Keratinocyte (primary cell): ENCODE results near the gene MPPED1. TPM values are rescaled to one million over a fixed set of nuclear protein-coding genes. Genes with fewer than 3 reads are reported as not detected.

Experiments used
- DNase-seq: peaks from one replicate; pipeline ENCODE4 v3.0.0-alpha.2; 2011; ENCODE audit warnings: low read depth, missing footprints, low spot score
- FAIRE-seq: peaks from 2 replicates; lab custom pipeline; 2011; peaks lifted over from hg19 to GRCh38; lab: Jason Lieb, UNC
- H2AFZ ChIP-seq: 2 replicates; pipeline ENCODE4 v1.6.0; 2012; ENCODE audit warnings: low read length, control low read depth, inconsistent platforms; ENCODE audit not compliant: control insufficient read depth
- H3K27ac ChIP-seq: 2 replicates; pipeline ENCODE4 v1.5.1; 2011; ENCODE audit warnings: low read length; ENCODE audit not compliant: control insufficient read depth, insufficient read depth
- H3K27me3 ChIP-seq: 3 replicates; pipeline ENCODE4 v1.6.0; 2011; ENCODE audit warnings: low read length; ENCODE audit not compliant: control insufficient read depth, insufficient read depth; ENCODE audit errors: extremely low read depth
- H3K36me3 ChIP-seq, 2 experiments: 2 replicates in 1 of 2; 3 replicates in 1 of 2; pipeline ENCODE4 v1.5.1; 2011; ENCODE audit warnings: low read length in 2 of 2, mild to moderate bottlenecking in 1 of 2; ENCODE audit not compliant: control insufficient read depth in 2 of 2, insufficient read depth in 2 of 2; ENCODE audit errors: extremely low read depth in 1 of 2
- H3K4me1 ChIP-seq: 3 replicates; pipeline ENCODE4 v1.5.1; 2011; ENCODE audit warnings: low read length; ENCODE audit not compliant: control insufficient read depth, insufficient read depth; ENCODE audit errors: extremely low read depth
- H3K4me2 ChIP-seq: 3 replicates; pipeline ENCODE4 v1.6.0; 2011; ENCODE audit warnings: low read depth, low read length; ENCODE audit not compliant: control insufficient read depth, insufficient read depth; ENCODE audit errors: extremely low read depth
- H3K4me3 ChIP-seq, 3 experiments: fragments of 200-600 bp in 1 of 3; sonication (generic) in 1 of 3; 2 replicates in 2 of 3; 3 replicates in 1 of 3; pipeline ENCODE4 v1.5.1; 2011 to 2016; ENCODE audit warnings: low read length in 3 of 3, mild to moderate bottlenecking in 3 of 3, control low read depth in 2 of 3, inconsistent platforms in 1 of 3, low read depth in 1 of 3, mixed read lengths in 1 of 3, mixed run types in 1 of 3, moderate library complexity in 1 of 3; ENCODE audit not compliant: control insufficient read depth in 2 of 3, insufficient read depth in 2 of 3; ENCODE audit errors: extremely low read depth in 1 of 3
- H3K79me2 ChIP-seq: 2 replicates; pipeline ENCODE4 v1.6.0; 2012; ENCODE audit warnings: low read length; ENCODE audit not compliant: control insufficient read depth, insufficient read depth
- H3K9ac ChIP-seq: 3 replicates; pipeline ENCODE4 v1.6.0; 2011; ENCODE audit warnings: low read length; ENCODE audit not compliant: control insufficient read depth, insufficient read depth; ENCODE audit errors: extremely low read depth
- H3K9me1 ChIP-seq: 3 replicates; pipeline ENCODE4 v1.6.0; 2011; ENCODE audit warnings: low read length; ENCODE audit not compliant: control insufficient read depth, insufficient read depth; ENCODE audit errors: extremely low read depth
- H3K9me3 ChIP-seq: 2 replicates; pipeline ENCODE4 v1.5.1; 2012; ENCODE audit warnings: low read depth, low read length; ENCODE audit not compliant: control insufficient read depth
- H4K20me1 ChIP-seq: 3 replicates; pipeline ENCODE4 v1.6.0; 2011; ENCODE audit warnings: low read length; ENCODE audit not compliant: control insufficient read depth, insufficient read depth; ENCODE audit errors: extremely low read depth
- EZH2 ChIP-seq: IDR thresholded peaks from one replicate; pipeline ENCODE4 v1.6.1; 2012; ENCODE audit warnings: inconsistent platforms, mild to moderate bottlenecking, low read length, moderate library complexity
- dilution Hi-C: fragments of 300-500 bp; cut with MboI; formaldehyde crosslinking; loops from one replicate; pipeline ENCODE4 v1.7.0; 2020; ENCODE audit warnings: low sequenced_read_pairs; ENCODE audit not compliant: extremely low pct_ligation_motif_present
- polyA plus RNA-seq, 5 experiments: library from polyadenylated mRNA; depleted of rRNA in 3 of 5; stranded (reverse) in 3 of 5; stranded (forward) in 1 of 5; unstranded in 1 of 5; fragments of >200 nt; gene quantifications; 1 replicate in 1 of 5; 2 replicates in 3 of 5; 3 replicates in 1 of 5; pipeline versions ENCODE4 v1.2.1 to v1.2.3, GENCODE V29; 2011 to 2012; ENCODE audit warnings: missing spikeins in 2 of 5, low read depth in 1 of 5, low replicate concordance in 1 of 5
- TF ChIP-seq, protein P1 (sequence below), 3 experiments: IDR thresholded peaks in 1 of 3; conservative IDR thresholded peaks in 1 of 3; optimal IDR thresholded peaks in 1 of 3; 2 replicates in 2 of 3; 3 replicates in 1 of 3; pipeline versions ENCODE3 to v1.5.1; 2011; ENCODE audit warnings: low read length in 3 of 3, mild to moderate bottlenecking in 3 of 3, moderate library complexity in 2 of 3, control low read depth in 1 of 3, inconsistent platforms in 1 of 3; ENCODE audit not compliant: insufficient read depth in 2 of 3; ENCODE audit errors: extremely low read depth in 1 of 3

The MPPED1 gene
- polyA plus RNA-seq, 1 donor (not counting 4 experiments of a cell fraction or from before 2014, with no cell fraction given) = not detected

DNA sequence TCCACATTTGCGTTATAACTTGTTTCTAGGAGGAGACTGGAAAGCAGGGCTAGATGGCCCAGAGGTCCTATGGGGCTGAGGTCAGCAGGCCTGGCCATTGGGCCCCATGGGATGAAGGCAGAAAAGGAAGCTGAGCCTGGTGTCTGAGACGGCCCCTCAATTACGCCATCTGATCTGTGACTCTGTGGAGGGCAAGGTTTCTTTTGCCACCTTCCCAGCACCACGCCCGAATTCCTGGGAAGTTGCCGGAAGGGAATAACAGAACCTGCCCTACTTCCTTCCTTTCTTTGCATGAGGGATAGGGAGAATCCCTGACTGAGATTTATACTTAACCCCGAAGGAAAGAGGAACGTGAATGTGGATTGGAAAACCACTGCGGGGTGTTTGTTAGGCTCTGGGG is 118.1 kb downstream of the MPPED1 start:
- peak overlapping the region; percentile 75 for H2AFZ ChIP-seq
- DNase-seq = no peak
- peak overlapping the region in 1 of 3 experiments; percentile 48 for H3K4me3 ChIP-seq
- H3K36me3 ChIP-seq = no peaks in the 10 kb centered on the region
- dilution Hi-C loops = no loop called here
- FAIRE-seq = peak; percentile 70
- peaks cover 31% of the 10 kb centered on the region for H3K4me1 ChIP-seq
- TF ChIP-seq, protein P1, sequence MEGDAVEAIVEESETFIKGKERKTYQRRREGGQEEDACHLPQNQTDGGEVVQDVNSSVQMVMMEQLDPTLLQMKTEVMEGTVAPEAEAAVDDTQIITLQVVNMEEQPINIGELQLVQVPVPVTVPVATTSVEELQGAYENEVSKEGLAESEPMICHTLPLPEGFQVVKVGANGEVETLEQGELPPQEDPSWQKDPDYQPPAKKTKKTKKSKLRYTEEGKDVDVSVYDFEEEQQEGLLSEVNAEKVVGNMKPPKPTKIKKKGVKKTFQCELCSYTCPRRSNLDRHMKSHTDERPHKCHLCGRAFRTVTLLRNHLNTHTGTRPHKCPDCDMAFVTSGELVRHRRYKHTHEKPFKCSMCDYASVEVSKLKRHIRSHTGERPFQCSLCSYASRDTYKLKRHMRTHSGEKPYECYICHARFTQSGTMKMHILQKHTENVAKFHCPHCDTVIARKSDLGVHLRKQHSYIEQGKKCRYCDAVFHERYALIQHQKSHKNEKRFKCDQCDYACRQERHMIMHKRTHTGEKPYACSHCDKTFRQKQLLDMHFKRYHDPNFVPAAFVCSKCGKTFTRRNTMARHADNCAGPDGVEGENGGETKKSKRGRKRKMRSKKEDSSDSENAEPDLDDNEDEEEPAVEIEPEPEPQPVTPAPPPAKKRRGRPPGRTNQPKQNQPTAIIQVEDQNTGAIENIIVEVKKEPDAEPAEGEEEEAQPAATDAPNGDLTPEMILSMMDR (optimal IDR thresholded peaks at IDR 0.05 in 1 of 3, IDR thresholded peaks at IDR 0.05 in 1 of 3, conservative IDR thresholded peaks at IDR 0.05 in 1 of 3; ENCODE audit: extremely low read depth in 1 of 3, insufficient read depth in 2 of 3, low read length in 3 of 3) = no peak
- TF ChIP-seq EZH2 = no peak
- H3K27me3 ChIP-seq = no peaks in the 10 kb centered on the region
- H3K4me2 ChIP-seq = peak overlapping the region; percentile 67
- no peaks in the 10 kb centered on the region for H3K9me3 ChIP-seq
- peak overlapping the region; percentile 38 for H3K27ac ChIP-seq
- no peaks in the 10 kb centered on the region for H4K20me1 ChIP-seq
- H3K79me2 ChIP-seq = no peaks in the 10 kb centered on the region
- H3K9ac ChIP-seq = peak overlapping the region; percentile 57
- no peaks in the 10 kb centered on the region for H3K9me1 ChIP-seq

DNA sequence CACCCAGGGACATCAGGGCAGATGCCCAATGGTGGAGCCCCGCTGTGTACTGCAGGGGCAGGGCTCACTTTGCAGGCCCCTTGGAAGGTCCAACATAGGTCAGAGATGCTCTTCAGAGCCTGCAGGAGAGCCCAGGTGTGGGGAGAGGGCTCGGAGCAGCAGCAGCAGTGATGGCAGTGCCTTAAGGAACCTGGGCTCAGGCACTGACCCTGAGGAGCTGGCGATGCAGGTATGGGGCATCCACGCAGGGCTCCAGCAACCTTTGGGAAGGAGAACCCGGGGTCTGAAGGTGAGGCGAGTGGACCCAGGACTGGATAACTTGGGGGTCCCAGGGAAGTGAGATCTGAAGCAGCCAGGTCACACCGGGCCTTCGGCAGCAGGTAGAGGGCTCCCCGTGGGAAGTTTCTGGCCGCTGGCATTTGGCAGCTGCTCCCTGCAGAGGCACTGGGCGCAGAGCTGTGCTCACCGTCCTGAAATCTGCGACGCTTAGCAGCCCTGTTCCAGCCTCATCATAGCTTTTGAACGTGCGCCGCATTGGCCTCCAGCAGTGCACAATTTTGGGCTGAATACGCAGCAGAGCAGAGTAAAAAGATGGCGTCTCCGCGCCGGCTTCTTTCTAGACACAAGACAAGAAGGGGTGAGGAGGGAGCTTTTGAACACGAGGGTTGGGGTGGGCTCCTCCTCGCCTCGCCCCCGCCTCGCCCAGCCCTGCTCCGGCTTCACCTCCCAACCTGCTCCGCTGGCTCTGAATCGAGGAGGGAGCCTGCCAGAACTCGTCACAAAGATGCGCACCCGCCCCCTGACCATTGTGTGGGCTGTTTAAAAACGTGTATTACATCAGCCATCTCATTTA is 118.8 kb downstream of the MPPED1 start:
- Histone ChIP-seq H2AFZ (peak overlapping the region; percentile 75), H3K4me3 (peak overlapping the region; percentile 9 to 48 (median 24)), H3K4me1 (peaks cover 34% of the 10 kb centered on the region), H4K20me1 (no peaks in the 10 kb centered on the region), H3K79me2 (no peaks in the 10 kb centered on the region), H3K27ac (peak overlapping the region; percentile 38), H3K36me3 (no peaks in the 10 kb centered on the region), H3K9me1 (no peaks in the 10 kb centered on the region), H3K27me3 (no peaks in the 10 kb centered on the region), H3K4me2 (peak overlapping the region; percentile 67), H3K9me3 (no peaks in the 10 kb centered on the region), H3K9ac (peak overlapping the region; percentile 57)
- TF ChIP-seq, protein P1 (optimal IDR thresholded peaks at IDR 0.05 in 1 of 3, IDR thresholded peaks at IDR 0.05 in 1 of 3, conservative IDR thresholded peaks at IDR 0.05 in 1 of 3; ENCODE audit: extremely low read depth in 1 of 3, insufficient read depth in 2 of 3, low read length in 3 of 3) = no peak
- no peak for TF ChIP-seq EZH2
- FAIRE-seq (peak; percentile 52), DNase-seq (peak; percentile 38)
- dilution Hi-C loops = no loop called here
